ENCODE data around the gene ITPR1.

GRCh38 chr3:4495294-4496086 is 2.3 kb downstream of the ITPR1 start:
- TF ChIP-seq CTCF (conservative IDR thresholded peaks at IDR 0.05; ENCODE audit: low read length), result no peak
- TF ChIP-seq EZH2phosphoT487 (IDR thresholded peaks at IDR 0.05; ENCODE audit: borderline replicate concordance, low read depth, low read length), result no peak
